GM10266 (cell line): ENCODE data around the gene SAMD13.

Experiments used
- DNase-seq: peaks from one replicate; pipeline ENCODE4 v3.0.0; 2012; ENCODE audit errors: extremely low spot score
- TF ChIP-seq, protein P1 (sequence below): IDR thresholded peaks from 2 replicates; pipeline ENCODE4 v1.5.1; 2012; ENCODE audit warnings: mild to moderate bottlenecking, low read depth; ENCODE audit not compliant: control insufficient read depth, insufficient read depth; ENCODE audit errors: missing control alignments

The SAMD13 gene

GRCh38 chr1:84303314-84303830, 1.9 kb downstream of the SAMD13 start:
- TF ChIP-seq, protein P1, sequence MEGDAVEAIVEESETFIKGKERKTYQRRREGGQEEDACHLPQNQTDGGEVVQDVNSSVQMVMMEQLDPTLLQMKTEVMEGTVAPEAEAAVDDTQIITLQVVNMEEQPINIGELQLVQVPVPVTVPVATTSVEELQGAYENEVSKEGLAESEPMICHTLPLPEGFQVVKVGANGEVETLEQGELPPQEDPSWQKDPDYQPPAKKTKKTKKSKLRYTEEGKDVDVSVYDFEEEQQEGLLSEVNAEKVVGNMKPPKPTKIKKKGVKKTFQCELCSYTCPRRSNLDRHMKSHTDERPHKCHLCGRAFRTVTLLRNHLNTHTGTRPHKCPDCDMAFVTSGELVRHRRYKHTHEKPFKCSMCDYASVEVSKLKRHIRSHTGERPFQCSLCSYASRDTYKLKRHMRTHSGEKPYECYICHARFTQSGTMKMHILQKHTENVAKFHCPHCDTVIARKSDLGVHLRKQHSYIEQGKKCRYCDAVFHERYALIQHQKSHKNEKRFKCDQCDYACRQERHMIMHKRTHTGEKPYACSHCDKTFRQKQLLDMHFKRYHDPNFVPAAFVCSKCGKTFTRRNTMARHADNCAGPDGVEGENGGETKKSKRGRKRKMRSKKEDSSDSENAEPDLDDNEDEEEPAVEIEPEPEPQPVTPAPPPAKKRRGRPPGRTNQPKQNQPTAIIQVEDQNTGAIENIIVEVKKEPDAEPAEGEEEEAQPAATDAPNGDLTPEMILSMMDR, result no peak
- DNase-seq, result no peak

- DNase-seq, result no peak
- TF ChIP-seq, protein P1, result no peak
These were observed 5.9 kb downstream of the SAMD13 start for GRCh38 chr1:84307398-84307797.

- DNase-seq, result no peak
- TF ChIP-seq, protein P1, result no peak
These were observed 9.8 kb downstream of the SAMD13 start for GRCh38 chr1:84311296-84311695.

GRCh38 chr1:84319662-84320061, 18.2 kb downstream of the SAMD13 start:
- TF ChIP-seq, protein P1, result no peak
- no peak for DNase-seq

- no peak for DNase-seq
- TF ChIP-seq, protein P1, result no peak
These were observed 26.3 kb downstream of the SAMD13 start for GRCh38 chr1:84327830-84328229.

GRCh38 chr1:84330125-84330984, 28.8 kb downstream of the SAMD13 start:
- TF ChIP-seq, protein P1, result no peak
- DNase-seq, result no peak

- TF ChIP-seq, protein P1, result no peak
These were observed 38.0 kb downstream of the SAMD13 start for GRCh38 chr1:84339503-84339902.

More at GRCh38 chr1:84339503-84339902, 38.0 kb downstream of the SAMD13 start:
- DNase-seq, result no peak
